OCI-LY1 (cell line): ENCODE data around the gene RBM26.

ENCODE experiments used
- H2AFZ ChIP-seq: fragments of 200-600 bp; sonication (generic), shearing (Covaris generic); 2 replicates; pipeline ENCODE4 v1.6.0; 2014; ENCODE audit warnings: antibody characterized with exemption, mild to moderate bottlenecking, low read length
- H3F3A ChIP-seq: fragments of 200-600 bp; sonication (generic), shearing (Covaris generic); 2 replicates; pipeline ENCODE4 v1.6.0; 2014; ENCODE audit warnings: mild to moderate bottlenecking, antibody characterized with exemption, low read length, moderate library complexity; ENCODE audit not compliant: insufficient read depth
- H3K27ac ChIP-seq: fragments of 200-600 bp; sonication (generic); 2 replicates; pipeline ENCODE4 v1.5.1; 2014; ENCODE audit warnings: low read length, mixed run types, mild to moderate bottlenecking, low read depth; ENCODE audit not compliant: poor library complexity, severe bottlenecking
- H3K27me3 ChIP-seq: fragments of 200-600 bp; sonication (generic); 2 replicates; pipeline ENCODE4 v1.6.0; 2014; ENCODE audit warnings: antibody characterized with exemption, mild to moderate bottlenecking, low read length, moderate library complexity; ENCODE audit not compliant: insufficient read depth
- H3K36me3 ChIP-seq: fragments of 200-600 bp; sonication (generic); 2 replicates; pipeline ENCODE4 v1.6.1; 2014; ENCODE audit warnings: mild to moderate bottlenecking, antibody characterized with exemption, low read length, moderate library complexity, mixed read lengths; ENCODE audit not compliant: insufficient read depth
- H3K4me1 ChIP-seq: fragments of 200-600 bp; sonication (generic); 2 replicates; pipeline ENCODE4 v1.5.1; 2014; ENCODE audit warnings: mild to moderate bottlenecking, low read length, moderate library complexity; ENCODE audit not compliant: insufficient read depth, severe bottlenecking
- H3K4me2 ChIP-seq: fragments of 200-600 bp; sonication (generic), shearing (Covaris generic); 2 replicates; pipeline ENCODE4 v1.6.1; 2014; ENCODE audit warnings: low read length
- H3K4me3 ChIP-seq: fragments of 200-600 bp; sonication (generic); 2 replicates; pipeline ENCODE4 v1.5.1; 2014; ENCODE audit warnings: low read length, low read depth, mild to moderate bottlenecking, mixed read lengths; ENCODE audit not compliant: poor library complexity, severe bottlenecking
- H3K79me2 ChIP-seq: fragments of 200-600 bp; shearing (Covaris generic); 2 replicates; pipeline ENCODE4 v1.6.1; 2016; ENCODE audit warnings: mixed run types, low read length, mixed read lengths; ENCODE audit not compliant: insufficient read depth
- H3K9ac ChIP-seq: fragments of 200-600 bp; sonication (generic), shearing (Covaris generic); 2 replicates; pipeline ENCODE4 v1.6.1; 2014; ENCODE audit warnings: mild to moderate bottlenecking, low read length, mixed read lengths
- H3K9me2 ChIP-seq: fragments of 200-600 bp; sonication (generic), shearing (Covaris generic); 2 replicates; pipeline ENCODE4 v1.6.1; 2014; ENCODE audit warnings: low read depth, mild to moderate bottlenecking, low read length, mixed read lengths
- H3K9me3 ChIP-seq: fragments of 200-600 bp; shearing (Covaris generic); 2 replicates; pipeline ENCODE4 v1.6.1; 2014; ENCODE audit warnings: low read length, mixed read lengths
- H4K20me1 ChIP-seq: fragments of 200-600 bp; sonication (generic), shearing (Covaris generic); 2 replicates; pipeline ENCODE4 v1.6.0; 2016; ENCODE audit warnings: mild to moderate bottlenecking, low read length; ENCODE audit not compliant: insufficient read depth
- EZH2 ChIP-seq: fragments of 200-600 bp; sonication (generic), shearing (Covaris generic); IDR thresholded peaks from 2 replicates; pipeline ENCODE4 v1.8.0; 2017; ENCODE audit warnings: borderline replicate concordance, mixed run types, mild to moderate bottlenecking, antibody characterized with exemption, low read length, moderate library complexity, mixed read lengths
- TF ChIP-seq, protein P1 (sequence below): fragments of 200-600 bp; sonication (generic), shearing (Covaris generic); IDR thresholded peaks from 2 replicates; pipeline ENCODE4 v1.5.1; 2017; ENCODE audit warnings: mild to moderate bottlenecking, antibody characterized with exemption, low read length, moderate library complexity, mixed read lengths

RBM26 gene

DNA sequence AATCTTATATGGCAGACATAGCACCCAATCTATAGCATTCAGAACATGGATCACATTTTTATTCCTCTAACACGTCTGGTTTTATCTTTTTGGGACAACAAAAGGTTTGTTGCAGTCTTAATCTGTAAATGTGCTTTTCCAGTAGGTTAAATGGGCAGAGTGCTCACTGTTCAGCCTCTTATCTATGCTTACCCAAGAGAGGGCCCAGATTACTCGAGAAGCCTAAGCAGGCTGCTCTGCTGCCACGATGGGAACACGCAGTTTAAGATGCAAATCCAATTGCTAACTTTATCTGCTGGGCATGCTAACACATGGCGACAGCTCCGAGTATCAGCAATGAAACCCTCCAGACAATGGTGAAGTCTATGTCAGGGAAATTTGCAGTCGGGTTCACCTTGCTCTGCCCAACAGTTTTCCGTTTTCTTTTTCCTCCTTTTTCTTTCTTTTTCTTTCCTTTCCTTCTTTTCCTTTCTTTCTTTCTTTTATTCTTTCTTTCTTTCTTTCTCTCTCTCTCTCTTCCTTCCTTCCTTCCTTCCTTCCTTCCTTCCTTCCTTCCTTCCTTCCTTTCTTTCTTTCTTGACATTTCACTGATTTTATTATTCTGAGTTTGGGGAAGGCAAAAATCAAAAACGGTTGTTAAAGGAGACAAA, 115.3 kb downstream of the RBM26 start:
- no peaks in the 10 kb centered on the region for H3K27me3 ChIP-seq
- H3K79me2 ChIP-seq = no peaks in the 10 kb centered on the region
- no peak overlapping the region for H3K9ac ChIP-seq
- no peak overlapping the region for H3K4me2 ChIP-seq
- no peaks in the 10 kb centered on the region for H3K4me1 ChIP-seq
- no peaks in the 10 kb centered on the region for H3K9me2 ChIP-seq
- H4K20me1 ChIP-seq = no peaks in the 10 kb centered on the region
- no peak overlapping the region for H3K27ac ChIP-seq
- H3K36me3 ChIP-seq = no peaks in the 10 kb centered on the region
- H3K9me3 ChIP-seq = no peaks in the 10 kb centered on the region
- TF ChIP-seq, protein P1, sequence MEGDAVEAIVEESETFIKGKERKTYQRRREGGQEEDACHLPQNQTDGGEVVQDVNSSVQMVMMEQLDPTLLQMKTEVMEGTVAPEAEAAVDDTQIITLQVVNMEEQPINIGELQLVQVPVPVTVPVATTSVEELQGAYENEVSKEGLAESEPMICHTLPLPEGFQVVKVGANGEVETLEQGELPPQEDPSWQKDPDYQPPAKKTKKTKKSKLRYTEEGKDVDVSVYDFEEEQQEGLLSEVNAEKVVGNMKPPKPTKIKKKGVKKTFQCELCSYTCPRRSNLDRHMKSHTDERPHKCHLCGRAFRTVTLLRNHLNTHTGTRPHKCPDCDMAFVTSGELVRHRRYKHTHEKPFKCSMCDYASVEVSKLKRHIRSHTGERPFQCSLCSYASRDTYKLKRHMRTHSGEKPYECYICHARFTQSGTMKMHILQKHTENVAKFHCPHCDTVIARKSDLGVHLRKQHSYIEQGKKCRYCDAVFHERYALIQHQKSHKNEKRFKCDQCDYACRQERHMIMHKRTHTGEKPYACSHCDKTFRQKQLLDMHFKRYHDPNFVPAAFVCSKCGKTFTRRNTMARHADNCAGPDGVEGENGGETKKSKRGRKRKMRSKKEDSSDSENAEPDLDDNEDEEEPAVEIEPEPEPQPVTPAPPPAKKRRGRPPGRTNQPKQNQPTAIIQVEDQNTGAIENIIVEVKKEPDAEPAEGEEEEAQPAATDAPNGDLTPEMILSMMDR = no peak
- no peaks in the 10 kb centered on the region for H3F3A ChIP-seq
- no peak overlapping the region for H2AFZ ChIP-seq
- no peak overlapping the region for H3K4me3 ChIP-seq

DNA sequence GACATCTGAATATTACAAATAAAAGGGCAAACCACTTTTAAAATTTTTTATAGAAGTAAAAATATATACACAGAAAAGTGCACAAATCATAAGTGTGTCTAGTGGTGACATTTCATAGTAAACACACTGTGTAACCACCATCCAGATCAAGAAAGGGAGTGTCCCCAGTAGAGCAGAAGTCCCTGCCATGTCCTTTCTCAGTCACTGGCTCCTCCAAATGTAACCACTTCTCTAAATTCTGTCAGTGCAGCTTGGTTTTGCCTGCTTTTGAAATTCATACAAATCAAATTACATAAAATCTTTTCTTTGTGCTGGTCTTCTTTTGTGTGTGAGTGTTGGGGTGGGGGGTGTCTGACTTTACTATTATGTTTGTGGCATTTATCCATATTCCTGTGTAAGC, 116.5 kb downstream of the RBM26 start:
- Histone ChIP-seq H3K4me1 (no peaks in the 10 kb centered on the region), H3K79me2 (no peaks in the 10 kb centered on the region), H3K9me2 (no peaks in the 10 kb centered on the region), H3K27me3 (no peaks in the 10 kb centered on the region), H4K20me1 (no peaks in the 10 kb centered on the region), H3K9me3 (no peaks in the 10 kb centered on the region), H3K9ac (no peak overlapping the region), H3K27ac (no peak overlapping the region), H2AFZ (no peak overlapping the region), H3F3A (no peaks in the 10 kb centered on the region), H3K36me3 (no peaks in the 10 kb centered on the region), H3K4me2 (no peak overlapping the region), H3K4me3 (no peak overlapping the region)
- no peak for TF ChIP-seq EZH2
- TF ChIP-seq, protein P1 = no peak

DNA sequence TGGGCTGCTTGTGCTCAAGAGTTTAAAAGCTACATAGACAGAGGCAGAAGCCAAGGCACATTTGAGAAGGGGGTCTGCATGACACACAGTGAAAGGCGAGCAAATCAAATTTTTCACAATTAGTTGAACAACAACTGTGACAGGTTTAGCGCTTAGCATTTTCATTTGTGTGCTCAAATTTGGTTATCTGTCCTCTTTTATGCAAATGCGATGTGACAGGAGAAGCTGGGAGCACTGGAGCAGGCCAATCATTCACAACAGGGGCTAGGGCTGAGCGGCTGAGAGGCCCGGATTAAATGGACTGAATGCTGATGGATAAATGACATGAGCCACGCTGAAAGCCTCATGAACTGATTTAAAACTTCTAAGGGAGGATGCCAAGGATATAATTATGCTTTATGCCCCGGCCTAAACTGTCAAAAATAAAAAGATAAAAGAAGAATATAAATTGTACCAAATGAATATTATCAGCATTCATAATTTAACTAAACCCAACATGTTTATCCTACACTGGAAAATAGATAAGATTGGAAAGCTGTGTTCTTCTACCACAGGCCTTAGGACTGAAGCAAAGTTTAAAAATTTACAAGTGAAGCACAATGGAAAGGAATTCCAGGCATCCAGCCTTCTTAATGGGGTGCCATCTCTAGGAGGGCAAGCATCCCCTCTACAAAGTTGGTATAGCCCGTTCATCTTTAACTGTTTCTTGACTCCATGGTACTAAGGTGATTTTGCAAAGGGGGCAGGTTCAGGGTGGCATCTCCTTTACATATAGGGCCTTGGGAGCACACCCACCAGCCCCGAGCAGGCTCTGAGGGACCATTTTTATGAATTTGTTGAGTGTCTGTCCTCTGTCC, 117.9 kb downstream of the RBM26 start:
- H2AFZ ChIP-seq = no peak overlapping the region
- H3F3A ChIP-seq = no peaks in the 10 kb centered on the region
- H3K4me2 ChIP-seq = no peak overlapping the region
- H3K27me3 ChIP-seq = no peaks in the 10 kb centered on the region
- no peak overlapping the region for H3K9ac ChIP-seq
- no peak overlapping the region for H3K4me3 ChIP-seq
- H3K4me1 ChIP-seq = no peaks in the 10 kb centered on the region
- no peaks in the 10 kb centered on the region for H3K36me3 ChIP-seq
- no peak for TF ChIP-seq EZH2
- TF ChIP-seq, protein P1 = no peak
- H3K79me2 ChIP-seq = no peaks in the 10 kb centered on the region
- no peaks in the 10 kb centered on the region for H3K9me3 ChIP-seq
- H4K20me1 ChIP-seq = no peaks in the 10 kb centered on the region
- no peak overlapping the region for H3K27ac ChIP-seq
- H3K9me2 ChIP-seq = no peaks in the 10 kb centered on the region
